ENCODE results near the gene DUOX2.
A peak's percentile ranks its signal among the peaks of the same experiment; 100 is the strongest.

Gene DUOX2

GRCh38 chr15:45114076-45114750 is at the start of gene DUOX2, which contains the start of gene DUOXA2:
Gene DUOX2 (minus strand): TSS chr15:45114172. CDS start chr15:45113411, 761 bp downstream.
Gene DUOXA2 (plus strand): TSS chr15:45114326. CDS start chr15:45114606, 280 bp downstream.
- POLR2A ChIA-PET: no interaction called here
- CTCF ChIA-PET: interaction anchor here (2.0 to 2.8 kb wide), 2 partner anchors 10 to 13 kb away, joined by 7 to 15 read pairs; no protein-coding TSS in a partner anchor
- no peak for DNase-seq (ENCODE audit: low read depth, low spot score)
- H3K4me3 ChIP-seq (ENCODE audit: low read depth, low read length): no peak within 1 kb of the TSS
- no peak for TF ChIP-seq CTCF (IDR thresholded peaks at IDR 0.05; ENCODE audit: insufficient read depth, low read length, missing control alignments)

GRCh38 chr15:45163508-45163856 is 49.5 kb upstream of the DUOX2 start:
- H3K4me3 ChIP-seq (ENCODE audit: low read depth, low read length): no peak overlapping the region
- ChIA-PET CTCF (interaction anchor here (0.7 to 4.3 kb wide), 45 partner anchors 8 to 519 kb away, joined by 3 to 104 read pairs (median 5); partner anchors contain the start of gene SHF), POLR2A (interaction anchor here (0.8 to 1.4 kb wide), 5 partner anchors 35 to 239 kb away, joined by 3 to 9 read pairs (median 6); a partner anchor contains a TSS)
- no peak for TF ChIP-seq CTCF (IDR thresholded peaks at IDR 0.05; ENCODE audit: insufficient read depth, low read length, missing control alignments)
- no peak for DNase-seq (ENCODE audit: low read depth, low spot score)

- DNase-seq (ENCODE audit: low read depth, low spot score): peak; percentile 46
- TF ChIP-seq CTCF (IDR thresholded peaks at IDR 0.05; ENCODE audit: insufficient read depth, low read length, missing control alignments): peak; percentile 98
- POLR2A ChIA-PET: interaction anchor here (0.8 to 1.4 kb wide), 4 partner anchors 35 to 239 kb away, joined by 3 to 9 read pairs (median 7); a partner anchor contains a TSS
- CTCF ChIA-PET: interaction anchor here (0.5 to 4.3 kb wide), 46 partner anchors 9 to 520 kb away, joined by 3 to 104 read pairs (median 5); a partner anchor contains a TSS
- no peak overlapping the region for H3K4me3 ChIP-seq (ENCODE audit: low read depth, low read length)
Observed at GRCh38 chr15:45162771-45163507, 49.0 kb upstream of the DUOX2 start.

GRCh38 chr15:45161666-45162065 is 47.7 kb upstream of the DUOX2 start:
- no peak for TF ChIP-seq CTCF (IDR thresholded peaks at IDR 0.05; ENCODE audit: insufficient read depth, low read length, missing control alignments)
- POLR2A ChIA-PET: no interaction called here

GRCh38 chr15:45157974-45158373 is 44.0 kb upstream of the DUOX2 start:
- H3K4me3 ChIP-seq (ENCODE audit: low read depth, low read length): no peak overlapping the region
- CTCF ChIA-PET: interaction anchor here (0.7 to 3.3 kb wide), 11 partner anchors 8 to 300 kb away, joined by 3 to 21 read pairs (median 5); no protein-coding TSS in a partner anchor
- POLR2A ChIA-PET: interaction anchor here (0.5 to 1.3 kb wide), 2 partner anchors 28 to 42 kb away, joined by 3 to 4 read pairs; no protein-coding TSS in a partner anchor

More at GRCh38 chr15:45161666-45162065, 47.7 kb upstream of the DUOX2 start:
- CTCF ChIA-PET: interaction anchor here (0.9 to 4.3 kb wide), 12 partner anchors 8 to 296 kb away, joined by 3 to 26 read pairs (median 4); partner anchors contain the start of gene SHF
- no peak for DNase-seq (ENCODE audit: low read depth, low spot score)
- H3K4me3 ChIP-seq (ENCODE audit: low read depth, low read length): no peak overlapping the region

More at GRCh38 chr15:45157974-45158373, 44.0 kb upstream of the DUOX2 start:
- no peak for TF ChIP-seq CTCF (IDR thresholded peaks at IDR 0.05; ENCODE audit: insufficient read depth, low read length, missing control alignments)
- peak; percentile 37 for DNase-seq (ENCODE audit: low read depth, low spot score)

Measured in AG04449 (cell line).